NCI-H187 treated with DMSO at 0.1 percent for 48 hours (cell line): ENCODE measurements around the gene PHF5A.
"Not testable (repeated sequence)": the region's sequence is repeated elsewhere in the genome, so short reads cannot be mapped to it uniquely, and the experiment has no call there.

Experiments
- DNase-seq: peaks from one replicate; lab custom pipeline; 2025; lab: John Stamatoyannopoulos, UW

PHF5A gene

GRCh38 chr22:41446639-41447434 lies 21.7 kb downstream of the PHF5A start, which contains the start of gene TOB2:
TSS of gene TOB2 (minus strand) at chr22:41446801. CDS start at chr22:41437345, 9,456 bp downstream.
- no peak for DNase-seq

- DNase-seq, result no peak
These were observed 22.4 kb downstream of the PHF5A start for GRCh38 chr22:41446057-41446501.

DNA sequence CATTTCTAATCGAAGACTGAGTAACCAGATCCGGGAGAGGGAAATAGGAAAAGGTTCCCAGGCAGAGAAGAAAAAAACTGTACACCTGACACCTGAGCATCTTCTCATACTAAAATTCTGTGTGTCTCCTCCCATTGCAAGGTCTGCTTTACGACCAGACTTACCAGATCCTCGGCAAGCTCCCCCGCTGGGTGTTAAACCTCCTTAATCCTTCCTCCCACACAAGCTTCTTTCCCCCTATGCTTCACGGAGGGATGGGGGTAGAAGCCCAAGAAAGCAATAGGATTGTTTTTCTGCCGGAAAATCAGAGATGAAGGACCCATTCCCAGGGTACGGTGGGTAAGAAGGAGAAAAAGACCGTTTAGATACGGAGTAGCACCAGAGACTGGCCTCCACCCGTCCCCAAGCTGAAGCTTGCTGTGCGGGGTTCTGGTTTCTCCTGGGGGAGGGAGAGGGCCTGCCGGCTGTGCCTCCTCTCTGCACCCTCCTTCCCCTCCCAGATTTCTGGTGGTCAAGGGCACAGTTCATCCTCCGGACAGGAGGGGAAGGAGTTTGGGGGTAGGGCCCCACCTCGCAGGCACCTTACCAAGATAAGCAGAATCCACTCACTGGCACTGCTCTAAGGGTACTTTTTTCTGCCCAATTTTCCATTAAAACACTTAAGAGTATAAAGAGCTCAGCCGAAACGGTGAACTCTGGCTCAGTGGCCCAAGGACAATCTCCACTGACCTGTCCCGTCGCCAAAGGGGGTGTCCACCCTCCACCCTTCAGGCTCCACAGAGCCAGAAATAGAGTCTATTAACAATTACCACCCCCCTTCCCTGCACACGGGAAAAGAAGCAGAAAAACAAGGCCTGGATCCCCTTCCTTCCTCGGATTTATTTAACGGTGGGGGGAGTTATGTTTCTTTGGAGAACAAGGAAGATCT lies 23.1 kb downstream of the PHF5A start:
- peak; percentile 3 for DNase-seq

DNA sequence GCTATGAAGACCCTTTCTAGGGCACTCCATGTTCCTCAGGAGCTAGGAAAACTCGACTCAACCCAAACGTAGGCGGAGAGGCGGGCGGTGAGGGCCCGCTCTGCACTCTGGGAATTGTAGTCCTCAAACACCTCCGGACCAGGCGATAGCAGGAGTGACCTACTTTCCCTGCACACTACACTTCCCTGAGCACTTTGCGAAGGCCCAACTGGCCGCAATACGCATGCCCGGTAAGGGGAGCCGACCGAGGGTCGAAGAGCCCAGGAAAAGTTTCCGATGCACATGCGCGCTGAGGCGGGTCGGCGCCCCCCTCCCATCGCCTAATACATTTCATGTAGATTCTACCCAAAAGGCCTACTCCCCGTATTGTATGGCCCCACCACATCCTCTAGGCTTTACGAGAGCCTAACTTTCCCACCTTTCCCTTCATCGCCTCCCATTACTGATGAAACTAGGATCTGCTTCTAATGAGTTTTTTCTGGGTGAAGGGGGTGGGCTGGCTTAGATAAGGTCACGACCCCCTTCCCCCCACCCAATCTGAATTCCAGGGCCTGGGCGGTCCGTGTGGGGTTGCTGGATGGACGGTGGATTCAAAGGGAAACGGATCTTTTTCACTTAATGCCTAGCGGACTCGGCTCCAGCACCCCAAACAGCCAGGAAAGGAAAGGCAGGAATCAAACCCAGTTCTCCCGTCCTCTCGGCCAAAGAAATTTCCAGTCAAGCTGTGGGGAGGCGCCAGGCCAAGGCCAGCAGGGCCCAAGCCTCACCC lies 23.9 kb downstream of the PHF5A start:
- DNase-seq, result peak; percentile 78

GRCh38 chr22:41442240-41442792 lies 26.2 kb downstream of the PHF5A start:
- DNase-seq, result no peak

GRCh38 chr22:41440511-41440910 lies 28.0 kb downstream of the PHF5A start:
- DNase-seq, result not testable (repeated sequence)

- no peak for DNase-seq
These were observed 31.3 kb downstream of the PHF5A start for GRCh38 chr22:41437198-41437597.

GRCh38 chr22:41436322-41437113 lies 32.0 kb downstream of the PHF5A start:
- no peak for DNase-seq

GRCh38 chr22:41435560-41435959 lies 32.9 kb downstream of the PHF5A start:
- DNase-seq, result no peak

- not testable (repeated sequence) for DNase-seq
These were observed 34.0 kb downstream of the PHF5A start for GRCh38 chr22:41434361-41435003.

DNA sequence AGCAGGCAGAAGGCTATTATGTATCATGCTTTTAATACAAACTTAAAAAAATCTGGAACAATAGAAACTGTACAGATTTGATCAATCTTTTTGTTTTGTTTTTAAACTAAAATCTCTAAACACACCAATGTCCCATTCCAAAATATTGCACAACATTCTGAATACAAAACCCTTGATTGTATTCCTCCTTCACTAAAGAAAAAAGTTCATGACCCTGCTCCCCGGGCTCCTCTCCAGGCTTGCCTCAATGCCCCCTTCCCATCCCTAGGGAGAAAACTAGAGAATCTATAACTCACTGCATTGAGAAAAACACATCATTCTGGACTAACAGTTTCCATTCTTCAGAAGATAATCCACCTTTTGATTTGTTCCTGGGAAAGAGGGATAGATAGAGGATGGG lies 35.0 kb downstream of the PHF5A start:
- not testable (repeated sequence) for DNase-seq

- DNase-seq, result no peak
These were observed 36.8 kb downstream of the PHF5A start for GRCh38 chr22:41431656-41432055.

DNA sequence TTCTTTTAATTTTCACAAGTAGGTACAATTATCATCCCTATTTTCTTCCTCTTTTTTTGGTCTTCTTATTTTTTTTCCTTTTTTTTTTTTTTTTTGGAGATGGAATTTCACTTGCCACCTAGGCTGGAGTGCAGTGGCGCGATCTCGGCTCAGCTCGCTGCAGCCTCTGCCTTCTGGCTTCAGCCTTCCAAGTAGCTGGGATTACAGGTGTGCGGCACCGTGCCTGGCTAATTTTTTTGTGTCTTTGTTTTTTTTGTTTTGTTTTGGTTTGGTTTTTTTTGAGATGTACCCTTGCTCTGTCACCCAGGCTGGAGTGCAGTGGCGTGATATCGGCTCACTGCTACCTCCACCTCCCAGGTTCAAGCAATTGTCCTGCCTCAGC lies 38.5 kb downstream of the PHF5A start:
- no peak for DNase-seq

- DNase-seq, result no peak
These were observed 39.1 kb downstream of the PHF5A start for GRCh38 chr22:41429232-41429950.

GRCh38 chr22:41425660-41426365 lies 42.7 kb downstream of the PHF5A start:
- DNase-seq, result no peak

DNA sequence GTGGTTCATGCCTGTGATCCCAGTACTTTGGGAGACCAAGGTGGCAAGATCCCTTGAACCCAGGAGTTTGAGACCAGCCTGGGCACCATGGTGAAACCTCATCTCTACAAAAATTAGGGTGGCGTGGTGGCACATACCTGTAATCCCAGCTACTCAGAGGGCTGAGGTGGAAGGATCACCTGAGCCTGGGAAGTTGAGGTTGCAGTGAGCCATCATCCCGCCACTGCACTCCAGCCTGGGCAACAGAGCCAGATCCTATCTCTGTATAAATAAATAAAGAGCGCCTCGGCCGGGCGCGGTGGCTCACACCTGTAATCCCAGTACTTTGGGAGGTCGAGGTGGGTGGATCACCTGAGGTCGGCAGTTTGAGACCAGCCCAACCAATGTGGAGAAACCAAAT lies 49.8 kb downstream of the PHF5A start:
- DNase-seq, result no peak

DNA sequence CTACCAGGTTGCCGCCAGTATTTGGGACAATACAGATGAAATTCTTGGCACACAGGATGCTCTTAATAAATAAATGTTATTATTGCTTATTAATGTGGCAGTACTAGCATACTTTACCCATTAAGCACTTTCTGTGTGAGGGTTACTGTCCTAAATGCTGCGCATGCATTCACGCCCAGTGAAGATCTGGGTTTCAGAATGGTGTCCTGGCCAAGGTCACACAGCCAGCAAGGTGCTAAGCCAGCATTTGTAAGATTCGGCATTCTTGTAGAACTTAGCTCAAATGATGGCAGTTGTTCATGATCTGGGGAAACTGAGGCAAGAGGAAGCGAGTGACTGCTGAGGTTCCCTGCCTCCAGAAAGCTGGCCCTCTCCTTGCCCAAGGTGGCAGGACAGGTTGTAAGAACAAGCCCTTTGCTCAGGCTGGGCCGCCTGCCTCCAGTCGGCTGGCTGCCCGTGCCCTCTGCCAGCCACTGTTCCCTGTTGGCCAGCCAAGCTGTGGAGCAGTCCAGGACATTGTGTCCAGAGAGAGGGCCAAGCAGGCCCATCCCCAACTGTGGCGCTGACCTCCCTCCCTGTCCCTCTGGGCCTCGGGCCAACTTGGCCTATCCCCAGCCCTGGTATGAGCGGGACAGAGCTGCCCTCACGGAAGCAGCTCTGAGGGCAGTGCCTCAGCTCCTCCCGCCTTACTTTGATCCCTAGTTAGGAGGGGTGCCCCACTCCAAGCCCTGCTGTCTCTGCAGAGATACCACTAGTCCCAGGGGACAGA lies 50.7 kb downstream of the PHF5A start:
- DNase-seq, result no peak

GRCh38 chr22:41415554-41415953 lies 52.9 kb downstream of the PHF5A start:
- no peak for DNase-seq
